Measurements from ENCODE around the gene ERC1.

- TF ChIP-seq CTCF (IDR thresholded peaks at IDR 0.05) (no peak), POLR2A (IDR thresholded peaks at IDR 0.05) (no peak), EP300 (IDR thresholded peaks at IDR 0.05) (no peak)
These were observed 376.6 kb downstream of the ERC1 start for GRCh38 chr12:1367331-1368291.

Measured in tibial nerve (tissue), 4 donors.